AG04449 (cell line): ENCODE measurements around the gene TIMELESS.

Experiments
- CTCF ChIA-PET: fragments of 350-600 bp; formaldehyde crosslinking; extraction: SDS; loops from one replicate; lab custom pipeline; 2021; ENCODE audit warnings: antibody characterized with exemption; lab: Yijun Ruan, JAX
- POLR2A ChIA-PET: fragments of 400-600, 350-600 bp; formaldehyde crosslinking; extraction: SDS; loops from one replicate; lab custom pipeline; 2020; ENCODE audit warnings: antibody characterized with exemption, inconsistent platforms; lab: Yijun Ruan, JAX
- DNase-seq: peaks from one replicate; pipeline ENCODE4 v3.0.0-alpha.2; 2010; ENCODE audit warnings: low read depth, low spot score
- H3K4me3 ChIP-seq: 2 replicates; pipeline ENCODE4 v1.5.1; 2011; ENCODE audit warnings: low read depth, mild to moderate bottlenecking, control low read depth, low read length
- TF ChIP-seq, protein P1 (sequence below): IDR thresholded peaks from one replicate; pipeline ENCODE4 v1.5.1; 2011; ENCODE audit warnings: mild to moderate bottlenecking, moderate library complexity, low read length, control low read depth, inconsistent platforms; ENCODE audit not compliant: insufficient read depth; ENCODE audit errors: missing control alignments

The TIMELESS gene

GRCh38 chr12:56382611-56383010, 66.6 kb downstream of the TIMELESS start:
- ChIA-PET CTCF (no interaction called here), POLR2A (interaction anchor here (1.6 kb wide), 1 partner anchor 22 kb away, joined by 4 read pairs; the partner anchor contains the start of gene STAT2)
- DNase-seq: no peak
- no peak overlapping the region for H3K4me3 ChIP-seq
- TF ChIP-seq, protein P1, sequence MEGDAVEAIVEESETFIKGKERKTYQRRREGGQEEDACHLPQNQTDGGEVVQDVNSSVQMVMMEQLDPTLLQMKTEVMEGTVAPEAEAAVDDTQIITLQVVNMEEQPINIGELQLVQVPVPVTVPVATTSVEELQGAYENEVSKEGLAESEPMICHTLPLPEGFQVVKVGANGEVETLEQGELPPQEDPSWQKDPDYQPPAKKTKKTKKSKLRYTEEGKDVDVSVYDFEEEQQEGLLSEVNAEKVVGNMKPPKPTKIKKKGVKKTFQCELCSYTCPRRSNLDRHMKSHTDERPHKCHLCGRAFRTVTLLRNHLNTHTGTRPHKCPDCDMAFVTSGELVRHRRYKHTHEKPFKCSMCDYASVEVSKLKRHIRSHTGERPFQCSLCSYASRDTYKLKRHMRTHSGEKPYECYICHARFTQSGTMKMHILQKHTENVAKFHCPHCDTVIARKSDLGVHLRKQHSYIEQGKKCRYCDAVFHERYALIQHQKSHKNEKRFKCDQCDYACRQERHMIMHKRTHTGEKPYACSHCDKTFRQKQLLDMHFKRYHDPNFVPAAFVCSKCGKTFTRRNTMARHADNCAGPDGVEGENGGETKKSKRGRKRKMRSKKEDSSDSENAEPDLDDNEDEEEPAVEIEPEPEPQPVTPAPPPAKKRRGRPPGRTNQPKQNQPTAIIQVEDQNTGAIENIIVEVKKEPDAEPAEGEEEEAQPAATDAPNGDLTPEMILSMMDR: no peak

DNA sequence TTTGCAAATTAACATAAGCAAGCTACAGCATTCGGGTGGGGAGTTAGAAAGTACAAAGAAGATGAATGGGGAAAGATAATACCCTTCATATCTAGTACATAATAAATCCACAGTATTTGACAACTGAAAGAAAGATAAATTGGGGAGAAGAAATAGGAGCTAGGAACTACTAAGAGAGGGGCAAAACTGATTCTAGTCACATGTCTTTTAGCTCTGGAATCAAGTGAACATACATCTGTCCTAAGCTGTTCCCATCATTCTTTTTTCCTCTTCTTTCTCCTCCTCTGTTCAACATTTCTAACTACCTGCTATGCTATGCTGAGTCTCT, 71.3 kb downstream of the TIMELESS start:
- TF ChIP-seq, protein P1: no peak
- ChIA-PET POLR2A (interaction anchor here (1.0 kb wide), 1 partner anchor 18 kb away, joined by 5 read pairs; the partner anchor contains the start of gene STAT2), CTCF (interaction anchor here (1.6 to 2.6 kb wide), 2 partner anchors 17 to 86 kb away, joined by 7 to 10 read pairs; no protein-coding TSS in a partner anchor)
- DNase-seq: no peak
- no peak overlapping the region for H3K4me3 ChIP-seq

GRCh38 chr12:56377310-56377988, 71.8 kb downstream of the TIMELESS start:
- H3K4me3 ChIP-seq: no peak overlapping the region
- ChIA-PET CTCF (interaction anchor here (1.6 to 2.6 kb wide), 2 partner anchors 16 to 86 kb away, joined by 7 to 10 read pairs; no protein-coding TSS in a partner anchor), POLR2A (interaction anchor here (1.0 kb wide), 1 partner anchor 17 kb away, joined by 5 read pairs; the partner anchor contains the start of gene STAT2)
- TF ChIP-seq, protein P1: no peak
- DNase-seq: no peak

- ChIA-PET POLR2A (no interaction called here), CTCF (interaction anchor here (2.6 kb wide), 1 partner anchor 88 kb away, joined by 10 read pairs; no protein-coding TSS in a partner anchor)
- no peak overlapping the region for H3K4me3 ChIP-seq
- TF ChIP-seq, protein P1: no peak
- DNase-seq: no peak
These were observed 73.4 kb downstream of the TIMELESS start for GRCh38 chr12:56375598-56376434.

DNA sequence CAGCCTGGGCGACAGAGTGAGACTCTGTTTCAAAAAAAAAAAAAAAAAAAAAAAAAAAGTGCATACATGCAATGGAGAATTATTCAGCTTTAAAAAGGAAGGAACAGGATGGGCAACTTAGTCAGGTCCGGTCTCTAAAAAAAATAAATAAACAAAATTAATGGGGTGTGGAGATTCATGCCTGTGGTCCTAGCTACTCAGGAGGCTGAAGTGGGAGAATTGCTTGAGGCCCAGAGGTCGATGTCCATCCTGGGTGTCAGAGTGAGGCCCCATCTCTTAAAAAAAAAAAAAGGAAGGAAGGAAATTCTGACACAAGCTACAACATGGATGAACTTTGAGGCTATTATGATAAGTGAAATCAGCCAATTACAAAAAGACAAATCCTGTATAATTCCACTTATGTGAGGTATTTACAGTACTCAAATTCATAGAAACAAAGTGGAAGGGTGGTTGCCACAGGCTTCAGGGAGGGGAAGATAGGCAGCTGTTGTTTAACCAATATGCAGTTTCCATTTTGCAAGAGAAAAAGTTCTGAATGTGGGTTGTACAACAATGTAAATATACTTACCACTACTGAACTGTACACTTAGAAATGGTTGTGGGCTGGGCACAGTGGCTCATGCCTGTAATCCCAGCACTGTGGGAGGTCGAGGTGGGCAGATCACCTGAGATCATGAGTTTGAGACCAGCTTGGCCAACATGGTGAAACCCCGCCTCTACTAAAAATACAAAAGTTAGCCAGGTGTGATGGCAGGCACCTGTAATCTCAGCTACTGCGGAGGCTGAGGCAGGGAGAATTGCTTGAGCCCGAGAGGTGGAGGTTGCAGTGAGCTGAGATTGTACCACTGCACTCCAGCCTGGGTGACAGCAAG, 74.3 kb downstream of the TIMELESS start:
- TF ChIP-seq, protein P1: no peak
- POLR2A ChIA-PET: no interaction called here
- DNase-seq: no peak
- CTCF ChIA-PET: interaction anchor here (0.8 kb wide), 1 partner anchor 89 kb away, joined by 3 read pairs; no protein-coding TSS in a partner anchor
- H3K4me3 ChIP-seq: no peak overlapping the region
